ENCODE measurements around the gene MRGPRD. TPM values are rescaled to one million over a fixed set of nuclear protein-coding genes. Genes with fewer than 3 reads are reported as not detected.

The MRGPRD gene
- polyA plus RNA-seq, 6 donors from 2014 or later: not detected

GRCh38 chr11:68954836-68955606 is 25.8 kb downstream of the MRGPRD start:
- Mint-ChIP-seq H3K27me3 (peaks cover 4 to 18% (median 12%) of the 10 kb centered on the region in 3 donors), H3K4me3 (peak overlapping the region; percentile 33 to 88 (median 56)), H3K27ac (peak overlapping the region in 3 of 6 donors; percentile 11 to 64 (median 63)), H3K36me3 (peaks cover 0 to 6% of the 10 kb centered on the region in 2 donors), H3K4me1 (peaks cover 9 to 13% (median 13%) of the 10 kb centered on the region in 3 donors), H3K9me3 (peaks cover 0 to 5% (median 0%) of the 10 kb centered on the region in 7 donors)
- ATAC-seq (ENCODE audit: low read depth in 2 of 2) (peak; percentile 54 to 64), DNase-seq (no peak)

- no peak for DNase-seq
- Mint-ChIP-seq H3K4me3 (no peak overlapping the region), H3K36me3 (no peaks in the 10 kb centered on the region)
Measured at GRCh38 chr11:68950762-68951161, 30.0 kb downstream of the MRGPRD start.

GRCh38 chr11:68950270-68950669 is 30.5 kb downstream of the MRGPRD start:
- DNase-seq (no peak), ATAC-seq (ENCODE audit: low read depth in 2 of 2) (no peak)
- Mint-ChIP-seq H3K36me3 (no peaks in the 10 kb centered on the region), H3K4me3 (no peak overlapping the region), H3K27me3 (peaks cover 0 to 2% (median 0%) of the 10 kb centered on the region in 3 donors), H3K9me3 (peaks cover 0 to 2% (median 0%) of the 10 kb centered on the region in 7 donors), H3K27ac (no peak overlapping the region), H3K4me1 (peaks cover 3 to 5% (median 4%) of the 10 kb centered on the region in 3 donors)

More at GRCh38 chr11:68950762-68951161, 30.0 kb downstream of the MRGPRD start:
- Mint-ChIP-seq H3K9me3 (peaks cover 0 to 2% (median 0%) of the 10 kb centered on the region in 7 donors), H3K4me1 (peaks cover 8 to 9% (median 9%) of the 10 kb centered on the region in 3 donors), H3K27me3 (peaks cover 0 to 4% (median 0%) of the 10 kb centered on the region in 3 donors), H3K27ac (no peak overlapping the region)
- no peak for ATAC-seq (ENCODE audit: low read depth in 2 of 2)

- Mint-ChIP-seq H3K4me1 (no peaks in the 10 kb centered on the region), H3K4me3 (no peak overlapping the region), H3K36me3 (no peaks in the 10 kb centered on the region), H3K27ac (no peak overlapping the region), H3K9me3 (no peaks in the 10 kb centered on the region), H3K27me3 (no peaks in the 10 kb centered on the region)
- DNase-seq (no peak), ATAC-seq (ENCODE audit: low read depth in 2 of 2) (no peak)
Measured at GRCh38 chr11:68948935-68949334, 31.9 kb downstream of the MRGPRD start.

GRCh38 chr11:68948496-68948895 is 32.3 kb downstream of the MRGPRD start:
- Mint-ChIP-seq H3K27me3 (no peaks in the 10 kb centered on the region), H3K4me3 (no peak overlapping the region), H3K27ac (no peak overlapping the region), H3K4me1 (no peaks in the 10 kb centered on the region), H3K36me3 (no peaks in the 10 kb centered on the region), H3K9me3 (no peaks in the 10 kb centered on the region)
- no peak for DNase-seq
- ATAC-seq (ENCODE audit: low read depth in 2 of 2): no peak

- ATAC-seq (ENCODE audit: low read depth in 2 of 2) (no peak), DNase-seq (no peak)
- no peaks in the 10 kb centered on the region for H3K9me3 Mint-ChIP-seq
- no peaks in the 10 kb centered on the region for H3K27me3 Mint-ChIP-seq
- no peak overlapping the region for H3K4me3 Mint-ChIP-seq
- no peak overlapping the region for H3K27ac Mint-ChIP-seq
- H3K4me1 Mint-ChIP-seq: no peaks in the 10 kb centered on the region
- H3K36me3 Mint-ChIP-seq: no peaks in the 10 kb centered on the region
Measured at GRCh38 chr11:68947151-68947550, 33.6 kb downstream of the MRGPRD start.

DNA sequence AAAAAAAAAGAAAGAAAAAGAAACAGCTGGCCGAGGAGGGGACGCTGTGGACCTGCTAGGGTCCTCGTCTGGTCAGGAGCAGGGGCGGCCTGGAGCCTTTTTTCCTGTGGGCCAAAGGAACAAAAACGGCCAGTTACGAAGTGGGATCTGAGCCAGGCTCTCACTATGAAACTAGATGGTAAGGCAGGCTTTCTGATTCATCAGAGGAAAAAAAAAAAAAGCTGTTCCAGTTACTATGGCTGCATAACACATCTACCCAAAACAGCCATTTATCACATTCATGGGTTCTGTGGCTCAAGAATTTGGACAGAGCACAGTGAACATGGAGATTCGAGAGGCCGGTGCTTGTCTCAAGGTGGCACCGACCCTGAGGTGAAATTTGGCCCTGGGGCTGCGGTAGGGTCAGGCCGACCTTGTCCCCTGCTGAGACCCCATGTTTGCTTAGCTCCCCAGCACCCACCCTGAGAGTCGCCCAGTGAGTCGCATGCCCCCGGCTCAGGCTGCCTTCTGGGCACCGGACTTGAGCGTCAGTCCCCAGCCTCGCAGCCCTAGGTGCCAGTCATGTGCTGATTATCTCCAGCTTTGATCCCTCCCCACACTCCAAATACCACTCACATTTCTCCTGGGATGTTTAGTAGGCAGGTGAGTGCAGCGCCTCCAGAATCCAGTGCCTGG is 34.2 kb downstream of the MRGPRD start:
- H3K4me3 Mint-ChIP-seq: no peak overlapping the region
- DNase-seq: no peak
- no peak overlapping the region for H3K27ac Mint-ChIP-seq
- H3K27me3 Mint-ChIP-seq: no peaks in the 10 kb centered on the region
- no peaks in the 10 kb centered on the region for H3K4me1 Mint-ChIP-seq
- no peaks in the 10 kb centered on the region for H3K9me3 Mint-ChIP-seq
- ATAC-seq (ENCODE audit: low read depth in 2 of 2): no peak
- no peaks in the 10 kb centered on the region for H3K36me3 Mint-ChIP-seq

DNA sequence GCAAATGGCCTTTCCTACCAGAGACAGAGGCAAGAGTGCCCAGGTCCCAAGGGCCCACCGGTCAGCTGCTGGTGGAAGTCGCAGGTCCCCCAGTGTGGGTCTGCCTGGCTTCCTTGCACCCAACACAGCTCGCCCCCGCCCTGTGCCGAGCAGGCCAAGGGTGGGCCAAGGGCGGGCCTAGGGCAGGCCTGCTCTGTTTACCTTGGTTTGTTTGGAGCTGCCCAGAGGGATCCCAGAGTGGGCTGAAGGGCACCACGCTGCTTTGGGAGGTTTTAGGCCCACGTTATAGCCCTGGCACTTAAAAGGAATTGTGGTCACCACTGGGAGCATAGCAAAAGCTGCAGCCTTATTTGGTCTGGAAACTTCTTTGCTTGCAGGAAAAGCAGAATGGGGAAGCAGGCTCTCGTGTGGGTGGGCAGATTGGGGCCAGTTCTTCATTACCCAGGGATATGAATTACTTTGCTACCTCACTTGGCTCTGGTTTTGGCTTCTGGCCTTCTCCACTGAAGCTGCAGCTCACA is 38.0 kb downstream of the MRGPRD start:
- peaks cover 0 to 18% of the 10 kb centered on the region in 2 donors for H3K36me3 Mint-ChIP-seq
- H3K27ac Mint-ChIP-seq: peak overlapping the region in 2 of 6 donors; percentile 30 to 61
- ATAC-seq (ENCODE audit: low read depth in 2 of 2): no peak
- H3K4me3 Mint-ChIP-seq: peak overlapping the region in 1 of 8 donors; percentile 52
- peaks cover 0 to 6% (median 0%) of the 10 kb centered on the region in 3 donors for H3K4me1 Mint-ChIP-seq
- no peaks in the 10 kb centered on the region for H3K9me3 Mint-ChIP-seq
- DNase-seq: no peak
- H3K27me3 Mint-ChIP-seq: no peaks in the 10 kb centered on the region

DNA sequence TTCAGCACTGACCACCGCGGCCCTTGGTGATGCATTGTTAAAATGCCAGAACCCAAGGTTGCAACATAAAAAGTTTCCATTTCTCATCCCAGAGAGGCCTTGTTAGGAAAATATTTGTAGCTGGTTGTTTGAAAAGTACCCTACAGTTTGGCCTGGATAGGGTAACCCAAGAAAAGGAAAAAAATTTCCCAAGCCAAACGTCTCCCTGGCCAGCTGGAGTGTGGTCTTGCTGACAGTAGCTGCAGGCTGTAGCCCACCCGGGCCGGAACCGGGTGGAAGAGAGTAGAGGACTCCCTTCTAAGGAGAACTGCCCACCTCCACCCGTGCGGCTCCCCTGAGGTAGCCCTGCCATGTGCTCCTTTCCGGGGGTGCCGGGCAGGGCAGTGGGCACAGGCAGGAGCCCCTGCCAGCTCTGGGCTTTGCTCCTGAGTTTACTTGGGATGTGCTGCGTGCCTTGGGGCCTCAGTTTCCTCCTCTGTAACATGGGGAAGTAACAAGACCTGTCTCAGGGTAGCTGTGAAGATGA is 38.6 kb downstream of the MRGPRD start:
- Mint-ChIP-seq H3K27ac (peak overlapping the region in 1 of 6 donors; percentile 14), H3K36me3 (peaks cover 0 to 18% of the 10 kb centered on the region in 2 donors), H3K27me3 (no peaks in the 10 kb centered on the region)

DNA sequence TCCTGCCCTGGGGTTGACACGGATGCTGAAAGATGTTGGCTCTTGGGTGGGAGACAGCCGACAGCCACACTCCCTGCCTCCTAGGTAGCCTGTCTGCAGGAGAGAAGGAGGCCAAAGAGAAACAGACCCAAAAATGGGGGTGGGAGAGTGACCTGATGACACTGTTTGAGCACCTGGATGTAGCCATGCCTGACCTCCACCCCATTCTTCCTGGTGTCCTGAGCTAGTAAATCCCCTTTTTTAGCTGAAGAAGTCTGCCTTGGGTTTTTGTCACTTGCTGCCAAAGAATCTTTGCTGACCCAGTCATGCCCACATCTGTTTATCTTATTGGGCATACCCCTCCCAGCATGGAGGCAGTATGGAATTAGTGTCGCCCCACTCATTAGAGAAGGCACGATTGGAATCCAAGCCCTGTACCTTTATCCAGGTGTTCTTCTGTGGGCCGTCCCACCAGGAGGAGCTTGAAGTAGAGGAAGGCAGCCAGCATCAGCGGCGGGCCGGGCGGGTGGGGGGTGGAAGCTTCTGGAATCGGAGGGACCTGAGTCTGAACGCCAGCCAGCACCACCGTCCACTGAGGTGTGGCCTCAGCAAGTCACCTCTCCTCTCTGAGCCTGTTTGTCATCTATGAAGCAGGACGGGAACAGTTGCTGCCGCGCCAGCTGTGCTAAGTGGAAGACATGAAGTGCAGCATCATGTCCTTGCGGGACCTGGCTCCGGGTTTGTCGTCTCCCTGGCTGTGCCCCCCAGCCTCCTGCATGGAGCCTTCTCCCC is 39.3 kb downstream of the MRGPRD start:
- Mint-ChIP-seq H3K27me3 (no peaks in the 10 kb centered on the region), H3K9me3 (no peaks in the 10 kb centered on the region), H3K4me3 (no peak overlapping the region), H3K36me3 (peaks cover 0 to 18% of the 10 kb centered on the region in 2 donors), H3K27ac (no peak overlapping the region), H3K4me1 (peaks cover 0 to 6% (median 0%) of the 10 kb centered on the region in 3 donors)
- ATAC-seq (ENCODE audit: low read depth in 2 of 2): no peak
- DNase-seq: no peak

More for the DNA sequence above, 38.6 kb downstream of the MRGPRD start:
- peaks cover 0 to 6% (median 0%) of the 10 kb centered on the region in 3 donors for H3K4me1 Mint-ChIP-seq
- no peak overlapping the region for H3K4me3 Mint-ChIP-seq
- no peak for ATAC-seq (ENCODE audit: low read depth in 2 of 2)
- no peak for DNase-seq
- H3K9me3 Mint-ChIP-seq: no peaks in the 10 kb centered on the region

DNA sequence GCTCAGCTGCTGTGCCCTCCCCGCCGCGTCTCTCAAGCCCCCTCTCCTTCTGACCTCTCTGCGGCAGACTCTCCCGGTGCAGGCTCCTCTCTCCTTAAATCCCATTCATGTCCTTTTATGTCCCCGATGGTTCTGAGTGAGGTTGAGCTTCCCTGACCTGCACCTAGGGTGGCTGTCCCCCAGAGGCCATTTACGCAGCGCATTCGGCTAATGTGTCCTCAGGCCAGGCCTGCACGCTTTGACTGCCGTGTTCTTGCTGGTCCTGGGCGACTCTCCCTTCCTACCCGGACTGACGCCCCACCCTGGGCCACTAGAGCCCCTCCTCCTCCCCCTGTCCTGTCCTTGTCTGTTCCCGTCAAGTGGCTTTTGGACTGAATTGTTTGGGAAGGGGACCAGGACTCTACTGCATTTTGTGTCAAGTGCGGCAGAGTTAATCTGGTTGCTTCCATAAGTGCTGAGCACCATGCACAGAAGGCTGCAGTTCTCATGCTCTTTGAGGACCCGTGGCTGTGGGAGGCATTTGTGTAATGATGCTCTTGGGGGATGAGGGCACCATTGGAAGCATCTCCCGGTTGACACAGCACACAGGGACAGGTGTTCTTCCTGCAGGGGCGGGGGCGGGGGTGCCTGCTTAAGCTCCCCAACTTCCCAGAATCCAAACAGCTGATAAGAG is 40.0 kb downstream of the MRGPRD start:
- peak overlapping the region in 2 of 6 donors; percentile 20 to 69 for H3K27ac Mint-ChIP-seq
- peaks cover 0 to 6% (median 0%) of the 10 kb centered on the region in 3 donors for H3K4me1 Mint-ChIP-seq
- H3K36me3 Mint-ChIP-seq: peaks cover 0 to 18% of the 10 kb centered on the region in 2 donors

More for the DNA sequence above, 40.0 kb downstream of the MRGPRD start:
- ATAC-seq (ENCODE audit: low read depth in 2 of 2): no peak
- Mint-ChIP-seq H3K9me3 (no peaks in the 10 kb centered on the region), H3K4me3 (no peak overlapping the region), H3K27me3 (no peaks in the 10 kb centered on the region)
- DNase-seq: no peak
